NCI-H2107 treated with DMSO at 0.1 percent for 48 hours (cell line): Measurements from ENCODE around the gene AKT2.

Experiments used
- DNase-seq: peaks from one replicate; lab custom pipeline; 2025; ENCODE audit not compliant: unreplicated experiment; lab: John Stamatoyannopoulos, UW

AKT2 gene

GRCh38 chr19:40274585-40275544 is 10.3 kb downstream of the AKT2 start:
- DNase-seq = no peak

GRCh38 chr19:40273469-40274360 is 11.4 kb downstream of the AKT2 start:
- no peak for DNase-seq

- DNase-seq = no peak
Observed at GRCh38 chr19:40272261-40272660, 12.9 kb downstream of the AKT2 start.

- DNase-seq = no peak
Observed at GRCh38 chr19:40271706-40272105, 13.4 kb downstream of the AKT2 start.

GRCh38 chr19:40270362-40271089 is 14.6 kb downstream of the AKT2 start:
- no peak for DNase-seq

GRCh38 chr19:40269216-40269940 is 15.8 kb downstream of the AKT2 start:
- DNase-seq = no peak

- no peak for DNase-seq
Observed at GRCh38 chr19:40267601-40267997, 17.5 kb downstream of the AKT2 start.

GRCh38 chr19:40266912-40267600 is 18.1 kb downstream of the AKT2 start:
- no peak for DNase-seq

- peak; percentile 79 for DNase-seq
Observed at GRCh38 chr19:40266119-40266518, 19.0 kb downstream of the AKT2 start.

GRCh38 chr19:40265763-40266099 is 19.4 kb downstream of the AKT2 start:
- DNase-seq = no peak

GRCh38 chr19:40265055-40265762 is 19.9 kb downstream of the AKT2 start:
- DNase-seq = no peak

GRCh38 chr19:40264314-40265054 is 20.7 kb downstream of the AKT2 start:
- DNase-seq = no peak

GRCh38 chr19:40263440-40264313 is 21.5 kb downstream of the AKT2 start:
- DNase-seq = no peak

- DNase-seq = no peak
Observed at GRCh38 chr19:40262422-40262821, 22.7 kb downstream of the AKT2 start.

- no peak for DNase-seq
Observed at GRCh38 chr19:40261631-40262030, 23.5 kb downstream of the AKT2 start.

- DNase-seq = no peak
Observed at GRCh38 chr19:40257096-40257517, 28.0 kb downstream of the AKT2 start.

GRCh38 chr19:40256512-40256911 is 28.6 kb downstream of the AKT2 start:
- DNase-seq = no peak
